Thyroid gland (tissue), 4 donors: ENCODE data around the gene PRKCE.

Experiments
- POLR2A ChIP-seq, 2 donors: fragments of 450-650 bp; IDR thresholded peaks; one replicate each; pipeline ENCODE4 v1.6.1; 2017; ENCODE audit warnings: antibody characterized with exemption in 2 of 2, mild to moderate bottlenecking in 2 of 2, moderate library complexity in 1 of 2
- TF ChIP-seq, protein P1 (sequence below), 6 experiments: fragments of 200-600 bp in 3 of 6; fragments of 450-650 bp in 3 of 6; sonication (generic) in 3 of 6; IDR thresholded peaks; one replicate each; pipeline ENCODE4 v1.5.1; 2016 to 2019; ENCODE audit warnings: antibody characterized with exemption in 6 of 6, mild to moderate bottlenecking in 2 of 6, inconsistent platforms in 1 of 6, moderate library complexity in 1 of 6

- no peak for TF ChIP-seq POLR2A (IDR thresholded peaks at IDR 0.05)
- TF ChIP-seq, protein P1, sequence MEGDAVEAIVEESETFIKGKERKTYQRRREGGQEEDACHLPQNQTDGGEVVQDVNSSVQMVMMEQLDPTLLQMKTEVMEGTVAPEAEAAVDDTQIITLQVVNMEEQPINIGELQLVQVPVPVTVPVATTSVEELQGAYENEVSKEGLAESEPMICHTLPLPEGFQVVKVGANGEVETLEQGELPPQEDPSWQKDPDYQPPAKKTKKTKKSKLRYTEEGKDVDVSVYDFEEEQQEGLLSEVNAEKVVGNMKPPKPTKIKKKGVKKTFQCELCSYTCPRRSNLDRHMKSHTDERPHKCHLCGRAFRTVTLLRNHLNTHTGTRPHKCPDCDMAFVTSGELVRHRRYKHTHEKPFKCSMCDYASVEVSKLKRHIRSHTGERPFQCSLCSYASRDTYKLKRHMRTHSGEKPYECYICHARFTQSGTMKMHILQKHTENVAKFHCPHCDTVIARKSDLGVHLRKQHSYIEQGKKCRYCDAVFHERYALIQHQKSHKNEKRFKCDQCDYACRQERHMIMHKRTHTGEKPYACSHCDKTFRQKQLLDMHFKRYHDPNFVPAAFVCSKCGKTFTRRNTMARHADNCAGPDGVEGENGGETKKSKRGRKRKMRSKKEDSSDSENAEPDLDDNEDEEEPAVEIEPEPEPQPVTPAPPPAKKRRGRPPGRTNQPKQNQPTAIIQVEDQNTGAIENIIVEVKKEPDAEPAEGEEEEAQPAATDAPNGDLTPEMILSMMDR (IDR thresholded peaks at IDR 0.05): no peak
These were observed 23.9 kb downstream of the PRKCE start for GRCh38 chr2:45675263-45675812.
